ENCODE data around the gene CAPG.

- TF ChIP-seq CTCF (conservative IDR thresholded peaks at IDR 0.05; ENCODE audit: low read depth, low read length) (no peak), POLR2A (IDR thresholded peaks at IDR 0.05; ENCODE audit: low read depth, low read length) (no peak), SMC3 (IDR thresholded peaks at IDR 0.05; ENCODE audit: low read depth, low read length) (no peak), RAD21 (IDR thresholded peaks at IDR 0.05; ENCODE audit: low read length) (no peak), MAZ (IDR thresholded peaks at IDR 0.05; ENCODE audit: borderline replicate concordance, low read depth, low read length) (no peak), RFX5 (IDR thresholded peaks at IDR 0.05; ENCODE audit: low read depth, low read length) (no peak), MAFK (IDR thresholded peaks at IDR 0.05; ENCODE audit: low read depth, low read length) (no peak)
Measured at GRCh38 chr2:85377083-85377482, 33.1 kb downstream of the CAPG start.

All from IMR-90 (cell line).